NCI-H1930 (cell line): ENCODE measurements around the gene SF1.

Experiments used
- DNase-seq, 2 experiments: peaks; one replicate each; lab custom pipeline; 2025; lab: John Stamatoyannopoulos, UW

Gene SF1

GRCh38 chr11:64784813-64785581, 6.7 kb upstream of the SF1 start:
- no peak for DNase-seq

GRCh38 chr11:64778223-64778472, 194 bp downstream of the SF1 start:
- DNase-seq, result no peak

DNA sequence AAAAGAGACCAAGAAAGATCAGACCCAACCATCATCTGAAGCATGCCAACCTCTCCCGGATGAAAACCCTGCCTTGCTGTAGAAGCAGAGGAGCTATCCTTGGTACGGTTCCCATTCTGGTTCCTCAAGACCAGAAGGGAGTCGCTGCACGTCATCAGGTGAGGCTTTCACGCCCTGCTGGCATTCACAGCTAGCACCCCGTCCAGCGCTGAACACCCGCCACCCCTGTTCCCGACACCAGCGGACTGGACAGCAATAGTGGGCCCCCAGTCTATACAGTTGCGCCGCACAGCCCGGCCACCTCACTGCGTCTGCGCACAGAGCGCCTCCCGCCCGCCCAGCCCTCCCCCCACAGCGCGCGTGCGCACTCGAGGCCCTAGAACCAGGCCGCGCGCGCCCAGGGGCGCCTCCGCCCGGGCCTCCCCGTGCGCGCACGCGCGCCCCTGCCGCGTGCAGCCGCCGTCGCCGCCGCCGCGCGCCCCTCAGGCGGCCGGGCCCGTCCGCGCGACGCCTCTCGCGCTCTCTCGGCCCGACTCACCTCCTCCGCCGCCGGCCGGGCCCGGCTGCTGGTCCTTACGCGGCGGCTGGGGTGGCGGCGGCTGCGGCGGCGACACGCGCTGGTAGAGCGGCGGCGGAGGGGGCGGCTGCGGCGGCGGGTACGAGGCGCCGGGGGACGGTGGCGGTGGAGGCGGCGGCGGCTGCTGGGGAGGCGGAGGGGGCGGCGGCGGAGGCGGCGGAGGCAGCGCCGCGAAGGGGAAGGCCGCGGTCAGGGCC, 706 bp downstream of the SF1 start:
- DNase-seq, result peak; percentile 76 to 85

- DNase-seq, result no peak
Measured at GRCh38 chr11:64776875-64777274, 1.5 kb downstream of the SF1 start.

DNA sequence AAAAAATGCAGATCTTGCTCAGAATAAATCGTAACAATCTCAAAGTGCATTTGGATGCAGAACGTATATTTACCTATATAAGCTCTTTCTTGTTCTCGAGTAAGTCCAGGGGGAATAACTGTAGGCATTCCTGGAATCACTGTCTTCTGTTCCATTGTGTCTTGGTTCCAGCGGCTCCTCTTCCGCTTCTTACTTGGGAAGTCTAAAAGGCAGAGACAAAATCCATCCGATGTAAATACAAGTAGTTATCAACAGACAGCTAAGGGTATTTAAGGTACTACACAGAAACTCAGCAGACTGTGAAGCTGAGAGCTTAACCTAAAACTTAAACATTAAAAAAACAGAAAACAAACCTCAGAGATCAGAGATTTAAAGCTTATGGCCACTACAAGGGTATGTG, 1.9 kb downstream of the SF1 start:
- DNase-seq, result no peak

GRCh38 chr11:64774144-64774543, 4.2 kb downstream of the SF1 start:
- DNase-seq, result no peak

DNA sequence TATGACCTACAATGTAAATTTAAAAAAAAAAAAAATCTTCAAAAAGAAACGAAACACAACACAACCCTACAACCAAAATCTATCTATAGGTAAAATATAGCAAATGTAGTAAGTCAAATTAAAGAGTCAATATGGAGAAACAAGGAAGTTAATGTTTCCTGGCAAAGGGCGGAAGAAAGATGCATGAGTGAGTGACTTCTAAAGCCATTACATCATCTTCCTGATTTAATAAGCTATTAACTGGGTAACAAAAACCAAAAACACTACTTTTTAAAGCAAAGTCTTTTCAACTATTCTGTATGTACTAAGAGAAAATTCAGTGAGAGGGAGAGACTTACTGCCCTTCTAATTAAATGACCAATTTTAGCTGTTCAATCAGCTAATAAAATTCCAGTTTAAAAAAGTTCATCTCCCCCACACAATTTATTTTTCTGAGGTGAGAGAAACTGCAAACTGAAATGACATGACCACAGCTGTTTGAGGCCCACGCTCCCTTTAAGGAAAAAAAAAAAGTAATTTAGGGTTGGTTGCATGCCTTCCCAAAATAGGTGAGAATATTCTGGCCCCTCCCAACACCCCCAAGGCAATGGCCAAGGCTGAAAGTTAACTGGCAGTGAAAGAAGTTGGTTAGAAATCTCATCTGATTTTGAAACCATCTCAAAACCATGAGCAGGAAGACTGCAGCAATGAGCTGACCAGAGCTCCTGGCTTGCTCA, 5.9 kb downstream of the SF1 start:
- DNase-seq, result no peak

DNA sequence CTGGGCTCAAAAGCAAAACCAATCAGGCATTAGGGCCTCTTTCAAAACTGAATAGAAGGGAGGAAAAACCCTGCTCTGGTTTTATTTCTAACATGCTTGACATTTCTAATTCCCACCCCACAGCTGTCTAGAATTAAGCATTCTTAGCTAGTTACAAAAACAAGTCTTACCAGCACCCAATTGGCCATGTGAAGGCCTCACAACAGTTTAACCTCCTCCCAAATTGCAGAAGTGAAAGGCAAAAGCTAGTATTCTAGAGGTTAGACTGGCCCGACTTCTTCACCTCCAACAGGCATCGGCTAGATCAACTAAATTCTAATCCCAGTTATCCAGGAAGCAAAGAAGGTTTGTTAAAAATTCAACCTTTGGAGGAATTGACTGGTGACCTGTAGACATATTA, 6.5 kb downstream of the SF1 start:
- no peak for DNase-seq

DNA sequence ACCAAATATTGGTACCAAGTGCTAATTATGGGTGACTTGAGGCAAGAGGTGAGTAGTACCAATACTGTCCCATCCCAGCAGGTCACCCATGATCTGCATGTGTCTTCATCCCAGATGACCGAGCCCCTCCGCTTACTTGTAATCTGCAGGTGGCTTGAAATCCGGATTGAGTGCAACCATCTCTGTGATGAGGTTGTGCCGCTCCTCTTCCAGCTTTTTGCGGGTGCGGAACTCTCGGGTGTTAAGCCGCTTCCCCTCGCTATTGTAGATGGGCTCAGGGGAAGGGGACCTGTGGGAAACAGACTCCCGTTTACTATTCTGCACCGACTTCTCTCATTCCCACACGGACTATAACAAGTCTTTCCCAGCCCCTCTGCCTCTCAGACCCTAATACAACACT, 8.2 kb downstream of the SF1 start:
- no peak for DNase-seq

DNA sequence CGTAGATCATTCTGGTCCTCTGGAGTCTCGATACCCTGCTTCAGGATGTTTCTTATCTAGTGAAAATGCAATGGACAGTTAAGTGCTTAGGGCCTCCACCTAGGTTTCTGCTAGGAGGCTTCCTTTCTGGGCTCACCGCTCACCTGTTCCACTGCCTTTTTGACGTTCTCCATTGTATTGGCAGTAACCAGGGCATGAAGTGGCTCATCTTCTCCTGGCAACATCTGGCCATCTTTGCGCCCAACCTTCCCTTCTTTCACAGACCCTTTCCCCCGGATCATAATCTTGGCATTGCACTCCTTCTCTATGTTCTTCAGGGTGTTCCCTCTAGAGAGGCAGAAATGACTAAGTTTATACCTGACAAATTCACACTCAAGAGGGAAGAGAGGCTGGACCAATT, 9.1 kb downstream of the SF1 start:
- DNase-seq, result no peak

GRCh38 chr11:64768300-64768694, 10.0 kb downstream of the SF1 start:
- no peak for DNase-seq

GRCh38 chr11:64767344-64768299, 10.7 kb downstream of the SF1 start:
- DNase-seq, result peak in 1 of 2 experiments; percentile 53

DNA sequence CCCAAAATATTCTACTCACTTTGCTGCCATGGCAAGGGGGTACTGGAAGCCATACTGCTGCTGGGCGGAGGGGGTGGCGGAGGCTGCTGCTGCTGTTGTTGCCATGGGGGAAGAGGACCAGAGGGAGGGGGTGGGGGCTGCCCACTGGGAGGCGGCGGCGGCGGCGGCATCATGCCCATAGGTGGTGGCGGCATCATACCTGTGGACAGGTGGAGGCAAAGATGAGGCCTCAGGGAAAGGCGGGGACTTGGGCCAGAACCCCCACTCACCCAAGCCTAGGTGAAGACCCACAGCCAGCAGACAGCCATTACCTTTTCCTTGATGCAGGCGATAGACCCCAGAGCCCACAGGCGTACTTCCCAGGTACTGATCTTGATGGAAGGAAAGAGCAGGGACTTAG, 11.5 kb downstream of the SF1 start:
- DNase-seq, result no peak

DNA sequence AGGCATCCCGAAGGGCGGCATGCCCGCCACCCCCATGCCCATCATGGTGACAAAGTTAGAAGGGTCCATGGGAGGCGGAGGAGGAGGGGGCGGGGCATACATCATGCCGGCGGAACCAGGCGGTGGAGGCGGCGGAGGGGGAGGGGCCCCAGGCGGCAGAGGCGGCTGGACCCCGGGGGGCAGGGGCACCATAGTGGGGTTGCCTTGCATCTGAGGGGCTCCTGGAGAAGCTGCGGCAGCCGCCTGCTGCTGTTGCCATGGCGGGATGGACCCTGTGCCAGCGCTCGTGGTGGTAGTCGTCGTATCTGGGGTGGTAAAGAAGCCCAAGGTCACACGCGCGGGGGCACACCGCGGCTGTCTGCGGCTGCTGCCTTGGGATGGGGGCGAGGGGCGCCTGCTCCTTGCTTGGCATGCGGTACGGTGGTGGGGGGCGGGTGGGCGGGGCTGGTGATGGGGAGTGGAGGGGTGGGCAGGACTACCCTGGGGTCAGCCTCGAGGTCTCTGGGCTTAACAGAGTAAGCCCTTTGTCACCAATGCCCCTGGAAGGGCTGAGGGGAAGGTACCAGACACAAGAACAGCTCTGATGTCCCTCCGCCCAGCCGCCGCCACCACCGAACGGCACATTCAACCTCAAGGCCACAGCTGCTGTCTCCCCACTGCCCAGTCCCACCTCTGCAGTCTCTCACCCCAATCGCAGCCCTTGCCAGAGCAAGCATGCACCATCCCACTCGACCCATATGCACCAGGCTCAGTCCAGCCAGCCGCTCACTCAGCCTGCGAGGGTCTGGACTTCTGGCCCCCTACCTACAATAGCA, 12.3 kb downstream of the SF1 start:
- no peak for DNase-seq

- DNase-seq, result no peak
Measured at GRCh38 chr11:64765291-64765850, 13.0 kb downstream of the SF1 start.

- no peak for DNase-seq
Measured at GRCh38 chr11:64764753-64765152, 13.6 kb downstream of the SF1 start.

GRCh38 chr11:64764040-64764611, 14.2 kb downstream of the SF1 start:
- DNase-seq, result no peak

- no peak for DNase-seq
Measured at GRCh38 chr11:64763526-64764039, 14.8 kb downstream of the SF1 start.

- DNase-seq, result no peak
Measured at GRCh38 chr11:64762674-64763525, 15.4 kb downstream of the SF1 start.
